Breast epithelium (tissue), 4 donors: ENCODE data around the gene FSTL4. TPM values are rescaled to one million over a fixed set of nuclear protein-coding genes. Genes with fewer than 3 reads are reported as not detected.

ENCODE experiments used
- DNase-seq, 2 donors: peaks; one replicate each; pipeline ENCODE4 v3.0.0-alpha.2; 2019; ENCODE audit warnings: low spot score in 2 of 2
- H3K27ac ChIP-seq, 2 donors: fragments of 200-600 bp; sonication (generic) in 1 of 2; one replicate each; pipeline ENCODE4 v1.5.1; 2016 to 2019; ENCODE audit warnings: mild to moderate bottlenecking in 1 of 2
- H3K27me3 ChIP-seq, 2 donors: fragments of 200-600 bp; sonication (generic) in 1 of 2; one replicate each; pipeline versions ENCODE4 v1.5.1 to v1.6.0; 2017 to 2019; ENCODE audit warnings: control low read depth in 1 of 2, mild to moderate bottlenecking in 1 of 2
- H3K36me3 ChIP-seq: fragments of 200-600 bp; one replicate; pipeline ENCODE4 v1.5.1; 2019
- H3K4me1 ChIP-seq, 2 donors: fragments of 200-600 bp; sonication (generic); one replicate each; pipeline ENCODE4 v1.5.1; 2016 to 2019; ENCODE audit warnings: control low read depth in 1 of 2
- H3K4me3 ChIP-seq, 3 donors: fragments of 200-600 bp; sonication (generic); 1 replicate in 2 of 3; 2 replicates in 1 of 3; pipeline ENCODE4 v1.5.1; 2016 to 2019; ENCODE audit warnings: mild to moderate bottlenecking in 3 of 3, moderate library complexity in 2 of 3
- H3K9me3 ChIP-seq, 2 donors: fragments of 200-600 bp; sonication (generic) in 1 of 2; one replicate each; pipeline ENCODE4 v1.5.1; 2016 to 2019; ENCODE audit warnings: control low read depth in 1 of 2
- CTCF ChIP-seq, 3 donors: fragments of 450-650 bp; IDR thresholded peaks; one replicate each; pipeline ENCODE4 v1.5.1; 2016 to 2017; ENCODE audit warnings: antibody characterized with exemption in 3 of 3, mild to moderate bottlenecking in 3 of 3, moderate library complexity in 3 of 3
- POLR2A ChIP-seq: fragments of 450-650 bp; IDR thresholded peaks from one replicate; pipeline ENCODE4 v1.6.1; 2016; ENCODE audit warnings: antibody characterized with exemption, mild to moderate bottlenecking, moderate library complexity
- POLR2AphosphoS5 ChIP-seq, 3 donors: sonication (generic); formaldehyde crosslinking; IDR thresholded peaks; one replicate each; pipeline ENCODE4 v1.6.1; 2017; ENCODE audit warnings: antibody characterized with exemption in 3 of 3
- intact Hi-C: fragments of 100-400 bp; cut with DNase I; formaldehyde crosslinking; loops from one replicate; pipeline ENCODE4 v1.15.1; 2023; ENCODE audit warnings: low total_unique reads
- total RNA-seq, 3 donors: library from RNA; depleted of rRNA; stranded (reverse); fragments of >200 nt; gene quantifications; one replicate each; pipeline ENCODE4 v1.1.0, GENCODE V29; 2016

FSTL4 gene
- total RNA-seq, 3 donors from 2014 or later, result 0.16 to 0.98 (median 0.88) TPM

- Histone ChIP-seq H3K4me3 (no peak overlapping the region), H3K9me3 (no peaks in the 10 kb centered on the region), H3K27ac (no peak overlapping the region), H3K4me1 (no peaks in the 10 kb centered on the region), H3K27me3 (no peaks in the 10 kb centered on the region), H3K36me3 (no peaks in the 10 kb centered on the region)
- no peak for DNase-seq
- TF ChIP-seq POLR2A, result no peak
- no peak for TF ChIP-seq POLR2AphosphoS5 (IDR thresholded peaks at IDR 0.05)
- TF ChIP-seq CTCF (IDR thresholded peaks at IDR 0.05), result no peak
- intact Hi-C loops, result no loop called here
Measured at GRCh38 chr5:133214153-133214820, 398.1 kb downstream of the FSTL4 start.

- Histone ChIP-seq H3K36me3 (no peaks in the 10 kb centered on the region), H3K27ac (no peak overlapping the region), H3K27me3 (peaks cover 0 to 4% of the 10 kb centered on the region in 2 donors), H3K9me3 (no peaks in the 10 kb centered on the region), H3K4me3 (no peak overlapping the region), H3K4me1 (no peaks in the 10 kb centered on the region)
- TF ChIP-seq CTCF (IDR thresholded peaks at IDR 0.05), result no peak
- TF ChIP-seq POLR2AphosphoS5 (IDR thresholded peaks at IDR 0.05), result no peak
- no peak for TF ChIP-seq POLR2A
- no peak for DNase-seq
- intact Hi-C loops, result no loop called here
Measured at GRCh38 chr5:133205649-133206048, 406.7 kb downstream of the FSTL4 start.

- H3K27ac ChIP-seq, result no peak overlapping the region
- intact Hi-C loops, result no loop called here
Measured at GRCh38 chr5:133205204-133205603, 407.1 kb downstream of the FSTL4 start.

GRCh38 chr5:133203317-133204305 is 408.7 kb downstream of the FSTL4 start:
- no peaks in the 10 kb centered on the region for H3K4me1 ChIP-seq
- H3K27me3 ChIP-seq, result peaks cover 0 to 8% of the 10 kb centered on the region in 2 donors
- no peaks in the 10 kb centered on the region for H3K9me3 ChIP-seq
- H3K4me3 ChIP-seq, result no peak overlapping the region
- no peak for DNase-seq
- no peaks in the 10 kb centered on the region for H3K36me3 ChIP-seq
- H3K27ac ChIP-seq, result no peak overlapping the region
- no peak for TF ChIP-seq CTCF (IDR thresholded peaks at IDR 0.05)
- no peak for TF ChIP-seq POLR2A
- no peak for TF ChIP-seq POLR2AphosphoS5 (IDR thresholded peaks at IDR 0.05)
- intact Hi-C loops, result no loop called here

More at GRCh38 chr5:133205204-133205603, 407.1 kb downstream of the FSTL4 start:
- H3K9me3 ChIP-seq, result no peaks in the 10 kb centered on the region
- H3K36me3 ChIP-seq, result no peaks in the 10 kb centered on the region
- no peak for DNase-seq
- peaks cover 0 to 4% of the 10 kb centered on the region in 2 donors for H3K27me3 ChIP-seq
- H3K4me3 ChIP-seq, result no peak overlapping the region
- TF ChIP-seq POLR2AphosphoS5 (IDR thresholded peaks at IDR 0.05), result no peak
- TF ChIP-seq POLR2A, result no peak
- TF ChIP-seq CTCF (IDR thresholded peaks at IDR 0.05), result no peak
- no peaks in the 10 kb centered on the region for H3K4me1 ChIP-seq
